Stimulated activated naive CD8-positive, alpha-beta T cell treated with anti-CD3 and anti-CD28 coated beads, Interleukin-15, amount 100 ng/mL, for 72 hours (primary cell): Measurements from ENCODE around the gene PPP2R1B.
"Not testable (repeated sequence)": the region's sequence is repeated elsewhere in the genome, so short reads cannot be mapped to it uniquely, and the experiment has no call there.

Experiments used
- ATAC-seq: fragments of 150-1000 bp; cut with Tn5 transposase; 2 replicates; pipeline ENCODE4 v1.10.0; 2021; ENCODE audit warnings: mild to moderate bottlenecking, moderate library complexity
- DNase-seq, 2 donors: peaks; one replicate each; pipeline ENCODE4 v3.0.0; 2021 to 2022
- H3K27ac Mint-ChIP-seq, 2 donors: one replicate each; pipeline ENCODE4 v1.8.0; 2022; ENCODE audit warnings: mild to moderate bottlenecking in 2 of 2, mixed read lengths in 2 of 2, moderate library complexity in 2 of 2
- H3K27me3 Mint-ChIP-seq: one replicate; pipeline ENCODE4 v1.8.0; 2022; ENCODE audit warnings: mixed read lengths
- H3K4me1 Mint-ChIP-seq: one replicate; pipeline ENCODE4 v1.8.0; 2022; ENCODE audit warnings: mild to moderate bottlenecking, mixed read lengths
- H3K4me3 Mint-ChIP-seq, 2 donors: one replicate each; pipeline ENCODE4 v1.8.0; 2022; ENCODE audit warnings: mild to moderate bottlenecking in 2 of 2, mixed read lengths in 2 of 2, moderate library complexity in 1 of 2
- H3K9me3 Mint-ChIP-seq, 2 donors: one replicate each; pipeline ENCODE4 v1.8.0; 2022; ENCODE audit warnings: mixed read lengths in 2 of 2

PPP2R1B gene

GRCh38 chr11:111727431-111727830 is 38.8 kb downstream of the PPP2R1B start:
- DNase-seq, result no peak
- H3K27ac Mint-ChIP-seq, result peak overlapping the region in 1 of 2 donors; percentile 19
- H3K4me1 Mint-ChIP-seq, result no peaks in the 10 kb centered on the region
- no peaks in the 10 kb centered on the region for H3K27me3 Mint-ChIP-seq
- no peak overlapping the region for H3K4me3 Mint-ChIP-seq
- ATAC-seq, result peak; percentile 15
- H3K9me3 Mint-ChIP-seq, result no peaks in the 10 kb centered on the region

- ATAC-seq, result no peak
- DNase-seq, result no peak
- no peaks in the 10 kb centered on the region for H3K4me1 Mint-ChIP-seq
These were observed 39.9 kb downstream of the PPP2R1B start for GRCh38 chr11:111726301-111726713.

GRCh38 chr11:111725621-111726020 is 40.6 kb downstream of the PPP2R1B start:
- Mint-ChIP-seq H3K9me3 (no peaks in the 10 kb centered on the region), H3K27me3 (no peaks in the 10 kb centered on the region), H3K4me1 (no peaks in the 10 kb centered on the region), H3K27ac (no peak overlapping the region), H3K4me3 (no peak overlapping the region)
- ATAC-seq, result no peak
- no peak for DNase-seq

More at GRCh38 chr11:111726301-111726713, 39.9 kb downstream of the PPP2R1B start:
- H3K27ac Mint-ChIP-seq, result peak overlapping the region in 1 of 2 donors; percentile 27
- no peaks in the 10 kb centered on the region for H3K27me3 Mint-ChIP-seq
- H3K4me3 Mint-ChIP-seq, result no peak overlapping the region
- no peaks in the 10 kb centered on the region for H3K9me3 Mint-ChIP-seq

GRCh38 chr11:111724615-111725129 is 41.5 kb downstream of the PPP2R1B start:
- Mint-ChIP-seq H3K4me1 (no peaks in the 10 kb centered on the region), H3K4me3 (no peak overlapping the region), H3K27ac (no peak overlapping the region), H3K27me3 (no peaks in the 10 kb centered on the region), H3K9me3 (no peaks in the 10 kb centered on the region)
- DNase-seq (no peak), ATAC-seq (no peak)

- ATAC-seq, result peak; percentile 31
These were observed 42.6 kb downstream of the PPP2R1B start for GRCh38 chr11:111723595-111723994.

GRCh38 chr11:111722501-111722900 is 43.7 kb downstream of the PPP2R1B start:
- no peak for ATAC-seq
- H3K27ac Mint-ChIP-seq, result no peak overlapping the region
- no peak overlapping the region for H3K4me3 Mint-ChIP-seq
- no peaks in the 10 kb centered on the region for H3K4me1 Mint-ChIP-seq
- H3K9me3 Mint-ChIP-seq, result no peaks in the 10 kb centered on the region
- no peaks in the 10 kb centered on the region for H3K27me3 Mint-ChIP-seq
- DNase-seq, result no peak

More at GRCh38 chr11:111723595-111723994, 42.6 kb downstream of the PPP2R1B start:
- no peaks in the 10 kb centered on the region for H3K4me1 Mint-ChIP-seq
- H3K4me3 Mint-ChIP-seq, result no peak overlapping the region
- no peaks in the 10 kb centered on the region for H3K27me3 Mint-ChIP-seq
- no peaks in the 10 kb centered on the region for H3K9me3 Mint-ChIP-seq
- peak overlapping the region in 1 of 2 donors; percentile 89 for H3K27ac Mint-ChIP-seq
- DNase-seq, result no peak

- no peak overlapping the region for H3K4me3 Mint-ChIP-seq
- H3K27me3 Mint-ChIP-seq, result no peaks in the 10 kb centered on the region
- no peaks in the 10 kb centered on the region for H3K9me3 Mint-ChIP-seq
- H3K27ac Mint-ChIP-seq, result peak overlapping the region in 1 of 2 donors; percentile 76
- DNase-seq (no peak), ATAC-seq (no peak)
- no peaks in the 10 kb centered on the region for H3K4me1 Mint-ChIP-seq
These were observed 45.2 kb downstream of the PPP2R1B start for GRCh38 chr11:111720801-111721494.

- no peaks in the 10 kb centered on the region for H3K27me3 Mint-ChIP-seq
These were observed 46.8 kb downstream of the PPP2R1B start for GRCh38 chr11:111719379-111719778.

GRCh38 chr11:111718859-111719258 is 47.3 kb downstream of the PPP2R1B start:
- no peak overlapping the region for H3K4me3 Mint-ChIP-seq
- H3K27ac Mint-ChIP-seq, result no peak overlapping the region
- ATAC-seq, result no peak
- no peak for DNase-seq
- H3K27me3 Mint-ChIP-seq, result no peaks in the 10 kb centered on the region
- no peaks in the 10 kb centered on the region for H3K9me3 Mint-ChIP-seq
- no peaks in the 10 kb centered on the region for H3K4me1 Mint-ChIP-seq

More at GRCh38 chr11:111719379-111719778, 46.8 kb downstream of the PPP2R1B start:
- Mint-ChIP-seq H3K9me3 (no peaks in the 10 kb centered on the region), H3K4me3 (no peak overlapping the region), H3K27ac (peak overlapping the region in 1 of 2 donors; percentile 67), H3K4me1 (no peaks in the 10 kb centered on the region)
- no peak for DNase-seq
- ATAC-seq, result no peak

- no peaks in the 10 kb centered on the region for H3K27me3 Mint-ChIP-seq
- no peak for ATAC-seq
- no peak for DNase-seq
- H3K4me1 Mint-ChIP-seq, result no peaks in the 10 kb centered on the region
- H3K27ac Mint-ChIP-seq, result no peak overlapping the region
- no peaks in the 10 kb centered on the region for H3K9me3 Mint-ChIP-seq
- H3K4me3 Mint-ChIP-seq, result no peak overlapping the region
These were observed 47.8 kb downstream of the PPP2R1B start for GRCh38 chr11:111718436-111718835.

- not testable (repeated sequence) for H3K27me3 Mint-ChIP-seq, H3K27ac Mint-ChIP-seq, ATAC-seq, H3K4me1 Mint-ChIP-seq, DNase-seq, H3K9me3 Mint-ChIP-seq, H3K4me3 Mint-ChIP-seq
These were observed 48.5 kb downstream of the PPP2R1B start for GRCh38 chr11:111717660-111718059.

GRCh38 chr11:111715142-111715816 is 50.9 kb downstream of the PPP2R1B start:
- DNase-seq (no peak), ATAC-seq (no peak)
- Mint-ChIP-seq H3K27ac (no peak overlapping the region), H3K4me3 (no peak overlapping the region), H3K9me3 (no peaks in the 10 kb centered on the region), H3K4me1 (no peaks in the 10 kb centered on the region), H3K27me3 (no peaks in the 10 kb centered on the region)

GRCh38 chr11:111714522-111714921 is 51.7 kb downstream of the PPP2R1B start:
- ATAC-seq (no peak), DNase-seq (no peak)
- Mint-ChIP-seq H3K27me3 (no peaks in the 10 kb centered on the region), H3K4me1 (no peaks in the 10 kb centered on the region), H3K4me3 (no peak overlapping the region), H3K9me3 (no peaks in the 10 kb centered on the region), H3K27ac (no peak overlapping the region)

- H3K4me1 Mint-ChIP-seq, result no peaks in the 10 kb centered on the region
- H3K4me3 Mint-ChIP-seq, result no peak overlapping the region
- H3K27me3 Mint-ChIP-seq, result no peaks in the 10 kb centered on the region
- DNase-seq (no peak), ATAC-seq (no peak)
- no peaks in the 10 kb centered on the region for H3K9me3 Mint-ChIP-seq
- no peak overlapping the region for H3K27ac Mint-ChIP-seq
These were observed 58.5 kb downstream of the PPP2R1B start for GRCh38 chr11:111707691-111708067.

- H3K4me1 Mint-ChIP-seq, result no peaks in the 10 kb centered on the region
- H3K4me3 Mint-ChIP-seq, result no peak overlapping the region
- DNase-seq, result no peak
- no peaks in the 10 kb centered on the region for H3K9me3 Mint-ChIP-seq
- no peak for ATAC-seq
- H3K27me3 Mint-ChIP-seq, result no peaks in the 10 kb centered on the region
- peak overlapping the region in 1 of 2 donors; percentile 35 for H3K27ac Mint-ChIP-seq
These were observed 59.0 kb downstream of the PPP2R1B start for GRCh38 chr11:111707039-111707690.

- DNase-seq, result no peak
These were observed 62.6 kb downstream of the PPP2R1B start for GRCh38 chr11:111703576-111703975.

More at GRCh38 chr11:111703576-111703975, 62.6 kb downstream of the PPP2R1B start:
- Mint-ChIP-seq H3K27me3 (no peaks in the 10 kb centered on the region), H3K4me1 (no peaks in the 10 kb centered on the region), H3K4me3 (no peak overlapping the region), H3K27ac (peak overlapping the region in 1 of 2 donors; percentile 47), H3K9me3 (no peaks in the 10 kb centered on the region)
- no peak for ATAC-seq
